CD4-positive, alpha-beta T cell treated with Interleukin-21 for 1 hour (primary cell): ENCODE measurements around the gene TAGLN2.

Source experiments
- DNase-seq: peaks from one replicate; pipeline ENCODE4 v3.0.0-alpha.2; 2020

TAGLN2 gene

DNA sequence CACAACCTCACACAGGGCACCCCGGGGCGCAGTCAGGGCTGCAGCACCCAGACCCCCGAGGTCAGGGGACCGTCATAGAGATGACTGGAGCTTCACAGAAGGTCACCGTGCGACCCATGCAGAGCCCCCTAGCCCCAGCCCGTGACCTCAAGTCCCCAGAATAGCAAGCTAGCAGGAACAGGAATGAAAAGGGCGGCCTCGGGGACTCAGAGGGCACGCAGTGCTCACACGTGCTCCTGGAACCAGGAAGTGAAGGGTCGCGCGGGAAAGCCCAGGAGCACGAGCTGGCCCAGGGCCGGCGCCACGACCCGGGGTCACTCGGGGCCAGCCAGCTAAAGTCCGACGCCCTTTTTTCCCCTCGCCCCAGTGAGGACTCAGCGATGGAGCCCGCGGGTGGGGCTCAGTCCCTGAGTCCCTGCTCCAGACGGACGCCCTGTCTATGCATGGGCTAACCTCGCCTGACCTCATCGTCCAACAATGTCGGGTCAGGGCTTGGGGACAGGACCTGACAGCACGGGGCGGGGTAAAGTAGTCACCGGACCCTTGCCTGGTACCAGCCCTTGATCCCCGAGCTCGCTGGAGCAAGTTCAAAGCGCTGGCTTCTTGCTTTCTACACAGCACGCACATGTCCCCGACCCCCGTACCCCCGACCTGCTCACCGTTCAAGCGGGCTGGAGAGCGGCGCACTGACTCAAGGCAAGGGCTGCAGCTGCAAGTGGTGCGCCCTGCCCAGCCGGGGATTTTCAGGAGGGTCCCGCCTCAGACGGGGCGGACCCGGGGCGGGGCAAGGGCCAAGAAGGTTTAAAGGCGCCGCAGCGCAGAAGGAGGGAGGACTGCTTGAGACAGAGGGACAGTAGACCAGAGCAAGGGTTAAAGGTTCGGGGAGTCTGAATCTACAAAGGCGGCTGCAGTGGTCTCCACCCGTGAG is at the start of gene TAGLN2:
TSS of gene TAGLN2 (minus strand) at position 717 of the 928 bp plus-strand sequence. CDS start 4,998 bp downstream, outside the sequence.
- peak; percentile 94 for DNase-seq

DNA sequence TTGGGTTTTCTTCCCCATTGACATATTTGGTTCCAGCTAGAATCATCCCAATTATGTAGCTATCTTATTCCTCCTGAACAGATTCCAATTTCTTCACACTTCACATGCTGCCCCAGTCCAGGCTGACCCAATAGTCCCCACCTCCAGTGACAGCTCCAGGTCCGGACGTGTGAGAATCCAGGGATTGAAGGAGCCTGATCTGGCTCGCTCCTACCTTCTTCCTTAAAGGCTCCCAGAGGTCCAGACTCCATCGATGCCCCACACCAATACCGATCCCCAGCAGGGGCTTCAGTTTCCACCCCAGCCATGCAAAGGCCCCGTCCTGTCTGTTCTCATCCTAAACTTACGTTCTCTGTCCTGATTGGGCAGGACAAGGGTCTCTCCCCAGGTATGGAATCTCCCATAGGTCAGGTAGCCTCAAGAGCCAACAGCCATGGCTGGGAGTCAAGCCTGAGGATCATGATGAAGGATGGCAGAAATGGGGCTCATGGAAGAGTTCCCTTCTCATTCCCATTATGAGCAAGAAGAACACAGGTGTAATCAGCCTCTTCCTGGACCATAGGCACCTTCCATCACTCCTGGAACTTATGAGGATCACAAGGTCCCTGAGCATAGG is 49.2 kb upstream of the TAGLN2 start:
- no peak for DNase-seq

DNA sequence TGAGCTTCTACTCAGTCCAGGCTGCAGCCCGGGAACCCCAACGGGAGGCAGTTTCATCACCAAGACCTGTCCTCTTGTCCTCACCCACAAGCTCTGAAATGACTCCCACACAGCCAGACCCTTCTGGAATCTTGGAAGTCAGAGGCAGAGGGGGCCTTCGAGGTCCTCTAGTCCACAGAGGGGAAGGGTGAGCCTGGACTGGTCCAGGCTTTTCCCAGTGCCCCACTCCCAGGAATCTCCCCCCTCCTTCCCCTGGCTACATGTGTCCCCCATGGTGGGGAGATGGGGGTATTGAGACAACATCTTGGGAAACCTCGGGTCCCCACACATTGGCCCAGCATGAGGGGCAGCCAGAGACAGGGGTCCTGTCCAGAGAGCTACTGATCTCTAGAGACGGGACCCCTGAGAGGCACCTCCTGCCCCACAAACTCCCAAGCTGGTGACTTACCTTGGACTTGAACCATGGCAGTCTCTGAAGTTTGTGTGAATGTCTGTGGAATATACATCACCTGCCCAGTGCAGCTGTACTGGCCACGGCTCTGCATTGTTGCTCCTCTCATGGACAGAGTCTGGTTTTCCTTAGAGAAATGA is 48.1 kb upstream of the TAGLN2 start:
- DNase-seq, result no peak

DNA sequence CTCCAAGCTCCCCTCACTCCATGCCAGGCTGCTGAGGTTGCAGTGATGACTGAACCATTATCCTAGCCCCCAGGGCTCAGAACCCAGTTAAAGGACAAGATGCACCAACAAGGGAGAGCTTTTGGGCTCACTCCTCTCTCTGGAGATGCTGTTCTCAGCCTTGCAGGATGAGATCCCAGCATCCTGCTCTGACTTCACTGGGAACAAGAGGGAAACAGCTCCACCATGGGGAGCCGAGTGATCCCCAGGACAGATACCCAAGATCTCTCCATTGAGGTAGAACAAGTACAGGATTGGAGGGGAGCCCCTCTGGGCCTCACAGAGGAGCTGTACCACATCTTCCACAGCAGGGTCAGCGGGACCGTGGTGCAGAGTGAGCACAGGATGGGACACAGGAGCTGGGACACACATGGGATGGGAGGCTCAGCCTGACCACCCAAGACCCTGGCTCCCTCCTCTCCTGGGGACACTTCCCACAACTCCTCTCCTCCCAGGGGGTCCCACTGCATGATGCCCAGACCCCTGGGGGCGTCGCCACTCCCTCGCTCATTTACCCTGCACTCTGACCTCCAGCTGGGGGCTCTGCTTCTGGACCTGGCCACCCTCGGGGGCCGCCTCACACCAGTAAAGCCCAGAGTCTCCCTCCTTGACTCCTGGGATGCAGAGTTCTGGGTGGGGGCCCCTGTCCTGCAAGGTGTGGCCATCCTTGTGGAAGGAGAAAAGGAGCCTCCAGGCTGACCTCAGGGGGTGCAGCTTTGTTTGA is 47.3 kb upstream of the TAGLN2 start:
- DNase-seq, result no peak

DNA sequence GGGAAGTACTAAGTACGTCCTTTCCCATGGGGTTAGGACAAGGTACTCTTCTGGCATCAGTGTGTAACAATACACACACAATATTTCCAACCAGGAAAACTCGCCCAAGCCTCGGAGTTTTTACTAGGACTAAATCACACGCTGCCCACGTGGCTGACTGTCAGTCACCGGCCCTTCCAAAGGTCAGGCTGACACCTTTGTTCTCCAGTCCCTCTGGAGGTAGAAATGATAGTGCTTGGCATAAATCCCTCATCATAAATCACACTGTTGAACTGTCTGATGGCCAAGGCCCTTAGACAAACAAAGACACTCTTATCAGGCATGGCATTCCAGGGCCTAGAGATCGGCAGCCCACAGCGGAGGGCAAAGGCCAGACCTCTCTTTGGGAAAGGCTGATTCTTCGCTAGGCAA is 45.6 kb upstream of the TAGLN2 start:
- DNase-seq, result no peak

DNA sequence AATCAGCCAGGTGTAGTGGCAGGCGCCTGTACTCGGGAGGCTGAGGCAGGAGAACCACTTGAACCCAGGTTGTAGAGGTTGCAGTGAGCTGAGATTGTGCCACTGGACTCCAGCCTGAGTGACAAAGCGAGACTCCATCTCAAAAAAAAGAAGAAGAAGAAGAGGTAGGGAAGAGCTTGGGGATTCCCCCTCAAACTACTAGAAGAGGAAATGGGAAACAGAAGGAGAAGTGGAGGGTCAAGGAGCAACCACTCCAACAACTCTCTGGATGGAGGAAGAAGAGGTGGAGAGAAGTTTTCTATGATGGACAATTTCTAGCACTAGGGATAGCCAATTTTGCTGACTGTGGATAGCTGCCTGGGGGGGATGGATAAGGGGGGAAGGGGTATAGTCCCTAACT is 43.6 kb upstream of the TAGLN2 start:
- no peak for DNase-seq

DNA sequence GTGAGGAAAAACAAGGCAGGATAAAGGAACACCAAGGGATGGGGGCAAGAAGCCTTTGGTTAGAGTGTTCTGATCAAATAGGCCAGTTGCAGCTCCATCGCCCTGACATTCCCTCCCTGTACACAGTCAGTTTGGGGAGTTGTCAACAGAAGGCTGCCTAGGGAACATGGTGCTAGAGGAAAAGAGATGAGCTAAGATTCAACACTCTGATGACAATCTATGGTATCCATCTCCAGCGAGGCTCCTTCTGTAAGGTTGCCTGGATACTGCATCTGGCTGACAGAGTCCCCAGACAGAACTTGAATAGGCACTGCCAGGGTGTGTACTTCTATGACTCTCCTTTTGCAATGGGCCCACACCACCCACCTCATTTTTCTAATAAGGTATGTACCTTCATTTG is 40.0 kb upstream of the TAGLN2 start:
- DNase-seq, result no peak

DNA sequence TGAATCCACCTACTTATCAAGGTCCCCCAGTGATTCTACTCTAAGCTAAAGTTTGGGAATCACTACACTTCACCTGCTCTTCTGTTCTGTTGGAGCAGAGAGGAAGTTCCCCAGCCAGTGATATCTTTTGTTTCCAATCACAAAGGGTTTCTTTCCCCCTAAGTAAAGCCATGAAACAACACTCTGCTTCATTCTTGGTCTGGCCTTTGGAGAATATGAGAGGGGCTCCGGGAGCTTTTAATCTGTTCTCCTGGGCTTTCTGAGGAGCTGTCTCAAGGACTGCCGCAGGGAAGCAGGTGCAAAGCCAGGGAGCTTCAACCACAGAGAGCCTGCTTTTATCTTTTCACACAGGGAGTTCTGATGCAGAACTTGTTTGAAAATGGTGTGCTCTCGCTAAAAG is 38.8 kb upstream of the TAGLN2 start:
- DNase-seq, result no peak

DNA sequence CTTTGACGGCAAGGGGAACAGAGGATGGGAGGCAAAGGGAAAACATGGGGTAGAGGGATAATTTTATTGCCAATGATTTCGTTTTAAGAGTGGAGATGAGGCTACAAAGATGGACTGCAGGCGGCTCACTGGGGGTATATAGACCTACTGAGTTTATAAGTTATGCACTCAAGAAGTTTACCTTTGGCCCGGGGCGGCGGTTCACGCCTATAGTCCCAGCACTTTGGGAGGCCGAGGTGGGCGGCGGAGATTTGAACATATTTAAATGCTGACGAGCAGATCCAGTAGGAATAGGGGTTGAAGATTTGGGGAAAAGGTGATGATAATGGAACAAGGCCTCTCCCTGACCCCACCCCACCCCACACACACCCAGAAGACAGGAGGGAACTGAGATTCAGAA is 36.9 kb upstream of the TAGLN2 start:
- DNase-seq, result no peak

DNA sequence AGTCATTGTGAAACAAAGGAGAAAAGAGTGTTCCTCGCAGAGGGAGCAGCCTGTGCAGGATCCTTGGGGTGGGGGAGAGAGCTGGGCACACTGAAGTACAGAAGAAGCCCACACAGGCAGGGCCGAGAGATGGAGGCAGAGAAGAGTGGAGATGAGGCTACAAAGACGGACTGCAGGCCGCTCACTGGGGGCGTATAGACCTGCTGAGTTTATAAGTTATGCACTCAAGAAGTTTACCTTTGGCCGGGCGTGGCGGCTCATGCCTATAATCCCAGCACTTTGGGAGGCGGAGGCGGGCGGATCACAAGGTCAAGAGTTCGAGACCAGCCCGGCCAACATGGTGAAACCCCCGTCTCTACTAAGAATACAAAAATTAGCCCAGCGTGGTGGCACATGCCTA is 36.3 kb upstream of the TAGLN2 start:
- DNase-seq, result no peak

DNA sequence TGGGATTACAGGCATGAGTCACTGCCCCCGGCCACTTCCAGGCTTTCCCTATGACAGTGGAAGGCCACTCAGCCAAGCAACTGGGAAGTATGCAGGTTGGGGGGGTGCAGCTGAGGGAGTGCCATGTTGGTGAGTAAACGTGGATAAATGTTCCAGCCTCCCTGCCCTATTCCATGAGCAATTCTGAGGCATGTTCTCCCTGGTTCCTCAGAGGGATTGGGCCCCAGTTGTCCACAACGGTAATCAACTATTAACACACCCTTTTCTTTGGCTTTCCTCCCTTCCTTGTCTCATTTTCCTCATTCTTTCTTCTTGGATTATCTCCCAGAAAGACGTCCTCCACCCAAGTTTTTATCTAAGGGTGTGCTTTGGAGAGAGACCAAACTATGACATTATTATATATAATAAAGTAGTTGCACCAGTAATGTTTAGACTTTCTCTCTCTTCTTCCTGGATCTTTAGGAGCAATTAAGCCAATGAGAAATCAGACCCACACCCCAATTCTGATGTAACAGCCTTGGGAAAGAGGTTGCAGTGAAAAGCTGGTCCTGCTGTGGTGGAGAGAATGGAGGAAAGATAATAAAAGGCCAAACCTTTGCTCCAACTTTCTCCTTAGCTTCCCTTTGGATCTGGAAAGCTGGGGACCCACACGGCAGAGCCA is 35.5 kb upstream of the TAGLN2 start:
- DNase-seq, result no peak

DNA sequence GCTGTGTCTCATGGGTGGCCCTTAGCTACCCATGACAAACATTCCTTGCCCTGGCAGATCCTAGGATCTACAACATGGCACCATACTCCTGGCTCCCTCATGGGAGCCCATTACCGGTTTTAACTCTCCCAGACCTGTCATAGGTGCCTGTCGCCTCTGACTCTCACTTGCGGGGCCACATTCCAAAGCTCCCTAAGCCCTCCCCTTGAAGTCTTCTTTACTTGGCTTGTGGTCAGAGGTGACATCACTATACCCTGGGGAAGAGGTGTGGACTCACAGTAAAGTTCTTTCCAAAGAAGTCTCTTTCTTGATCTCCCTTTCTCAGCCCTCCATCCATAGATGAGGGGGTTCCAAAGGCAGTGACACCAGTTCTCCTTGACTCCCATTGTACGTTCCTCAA is 34.1 kb upstream of the TAGLN2 start:
- DNase-seq, result no peak

DNA sequence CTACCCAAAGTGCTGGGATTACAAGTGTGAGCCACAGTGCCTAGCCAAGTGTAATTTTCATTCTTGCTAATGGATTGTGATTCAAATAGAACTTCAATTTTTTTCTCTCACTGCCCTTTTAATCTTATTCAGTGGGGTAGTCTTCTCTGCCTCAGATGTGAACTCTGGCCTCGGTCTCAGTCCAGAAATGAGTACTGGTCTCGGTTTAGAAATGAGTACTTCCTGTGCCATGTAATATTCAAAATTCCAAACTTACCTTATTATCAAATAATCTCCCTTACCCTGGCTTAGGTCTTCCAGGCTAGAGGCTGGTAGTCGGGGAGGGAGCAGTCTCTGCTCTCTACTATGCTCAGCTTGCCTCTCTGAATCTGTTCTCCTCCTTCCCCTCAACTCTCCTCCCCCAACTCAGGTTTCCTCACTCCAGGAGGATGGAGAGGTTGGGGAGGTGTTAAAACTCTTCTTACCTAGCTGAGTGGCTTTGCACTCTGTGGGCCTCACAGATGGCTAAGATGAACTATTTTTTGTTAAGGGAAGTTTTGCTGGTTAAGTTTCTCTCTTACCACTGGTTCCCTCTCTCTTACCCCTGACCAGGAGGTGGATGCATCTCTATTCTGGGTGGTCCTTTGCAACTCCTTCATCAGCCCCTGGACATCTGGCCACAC is 33.5 kb upstream of the TAGLN2 start:
- DNase-seq, result no peak

DNA sequence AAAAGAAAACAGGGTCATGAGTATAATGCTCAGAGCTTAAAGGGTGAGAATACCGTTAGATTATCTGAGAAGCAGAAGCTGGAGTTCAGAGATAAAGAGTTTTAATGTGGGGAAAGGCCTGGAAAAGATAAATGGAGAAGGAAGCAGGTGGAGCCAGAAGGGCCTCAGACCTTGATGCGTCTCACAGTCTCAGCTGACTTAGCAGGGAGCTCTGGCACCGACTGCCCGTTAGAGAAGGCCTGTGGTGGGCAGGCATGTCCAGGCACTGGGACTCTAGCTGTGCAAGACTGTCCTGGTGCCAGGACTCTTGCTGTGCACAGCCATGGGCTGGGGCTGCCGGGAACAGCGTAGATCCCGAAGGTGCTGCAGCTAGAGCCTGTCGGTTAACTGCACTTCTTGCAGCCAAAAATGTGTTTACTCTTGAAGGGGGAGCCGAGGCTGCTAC is 32.5 kb upstream of the TAGLN2 start:
- DNase-seq, result no peak

DNA sequence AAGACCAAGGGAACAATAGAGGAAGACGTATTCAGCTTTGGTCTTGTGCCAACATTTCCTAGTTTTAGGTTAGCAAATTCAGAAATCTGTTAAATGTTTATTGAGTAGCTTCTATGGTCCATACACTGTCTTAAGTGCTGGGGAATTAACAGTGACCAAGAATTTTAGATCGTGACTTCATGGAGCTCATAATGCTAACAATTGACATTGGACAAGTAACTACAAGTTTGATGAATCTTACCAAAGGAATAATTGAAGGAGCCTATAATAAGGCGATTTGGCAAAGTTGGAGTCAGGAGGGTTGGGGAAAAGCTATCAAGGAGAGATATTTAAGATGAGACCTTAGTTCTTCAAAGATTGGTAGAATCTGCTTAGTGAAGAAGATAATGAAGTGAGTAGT is 30.1 kb upstream of the TAGLN2 start:
- DNase-seq, result no peak

DNA sequence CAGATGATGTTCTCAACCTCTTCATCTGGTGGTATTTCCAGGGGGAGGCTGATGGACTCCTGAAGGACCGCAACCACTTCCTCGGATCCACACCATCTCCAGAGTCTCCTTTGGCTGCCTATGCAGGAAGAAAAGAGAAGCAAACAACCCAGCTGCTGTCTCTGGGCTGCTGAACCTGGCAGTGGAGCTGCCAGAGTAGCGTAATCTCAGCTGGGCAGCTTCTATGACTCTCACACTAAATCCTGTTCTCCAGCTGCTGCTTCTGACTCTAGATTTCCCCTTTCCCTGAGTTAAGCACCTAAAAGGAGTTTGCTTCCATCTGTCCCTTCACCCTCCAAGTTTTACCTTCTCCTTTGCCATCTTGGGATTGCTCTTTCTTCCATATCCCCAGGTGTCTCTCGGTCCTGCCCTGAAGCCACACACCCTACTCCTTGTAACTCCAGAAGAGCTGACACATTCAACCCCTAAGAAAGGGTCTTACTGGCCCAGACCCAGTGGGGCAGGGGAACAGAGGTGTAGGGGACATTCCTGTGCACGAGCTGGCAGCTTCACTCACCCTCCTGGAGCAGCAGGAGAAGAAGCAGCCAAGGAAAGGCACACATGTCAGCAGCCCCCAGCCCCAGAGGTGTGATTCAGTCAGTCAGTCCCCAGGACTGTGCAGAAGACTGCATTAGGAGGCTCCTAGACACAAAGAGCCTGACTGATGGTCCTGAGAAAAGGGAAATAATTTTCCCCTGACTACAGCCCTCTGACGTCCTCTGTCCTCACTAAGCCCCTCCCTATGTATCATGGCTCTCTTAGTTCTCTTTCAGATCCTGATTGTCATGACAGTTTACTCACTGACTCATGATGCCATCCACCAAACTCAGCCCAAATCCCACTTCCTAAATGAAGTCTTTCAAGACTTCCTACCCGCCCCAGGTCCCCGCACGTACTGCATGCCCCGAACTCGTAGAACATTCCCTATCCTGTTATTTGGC is 28.5 kb upstream of the TAGLN2 start, which contains the start of gene SLAMF9:
TSS of gene SLAMF9 (minus strand) at position 702 of the 980 bp plus-strand sequence. CDS start at position 602, 100 bp downstream.
- peak; percentile 12 for DNase-seq

DNA sequence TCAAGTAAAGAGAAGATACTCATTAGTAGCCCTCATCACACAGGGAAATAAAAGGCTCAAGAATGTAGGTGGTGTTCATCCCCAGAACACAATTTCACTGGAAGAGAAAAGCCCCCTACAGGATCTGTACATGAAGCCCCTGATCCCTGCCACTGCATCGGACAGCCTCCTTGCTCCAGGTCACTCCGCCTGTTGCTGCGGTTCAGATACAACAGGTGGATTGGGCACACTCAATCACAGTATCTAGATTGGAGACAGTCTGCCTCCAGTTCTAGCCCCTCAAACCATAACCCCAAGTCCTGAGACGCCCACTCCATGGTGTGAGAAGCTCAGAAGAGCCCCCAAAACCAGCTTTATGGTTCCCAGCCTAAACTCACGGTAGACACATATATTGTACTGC is 27.6 kb upstream of the TAGLN2 start:
- DNase-seq, result no peak

DNA sequence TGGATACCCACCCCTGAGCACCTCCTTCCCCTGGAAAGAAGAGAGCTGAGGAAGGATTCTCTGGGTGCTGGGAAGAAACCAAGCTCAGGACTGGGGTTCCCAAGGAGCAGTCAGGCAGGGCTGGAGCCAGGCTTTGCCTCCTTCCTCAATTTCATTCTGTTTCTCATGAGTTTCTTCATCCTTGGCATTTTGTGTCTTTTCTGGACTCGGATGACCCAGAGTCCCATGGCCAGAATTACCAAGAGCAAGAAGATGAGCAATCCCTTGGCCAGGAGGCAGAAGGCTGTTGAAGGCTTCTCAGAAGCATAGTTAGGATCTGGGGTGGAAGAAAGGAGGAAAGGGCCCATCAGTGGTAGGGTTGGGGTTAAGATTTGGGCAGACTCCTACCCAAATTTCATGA is 26.2 kb upstream of the TAGLN2 start:
- no peak for DNase-seq

DNA sequence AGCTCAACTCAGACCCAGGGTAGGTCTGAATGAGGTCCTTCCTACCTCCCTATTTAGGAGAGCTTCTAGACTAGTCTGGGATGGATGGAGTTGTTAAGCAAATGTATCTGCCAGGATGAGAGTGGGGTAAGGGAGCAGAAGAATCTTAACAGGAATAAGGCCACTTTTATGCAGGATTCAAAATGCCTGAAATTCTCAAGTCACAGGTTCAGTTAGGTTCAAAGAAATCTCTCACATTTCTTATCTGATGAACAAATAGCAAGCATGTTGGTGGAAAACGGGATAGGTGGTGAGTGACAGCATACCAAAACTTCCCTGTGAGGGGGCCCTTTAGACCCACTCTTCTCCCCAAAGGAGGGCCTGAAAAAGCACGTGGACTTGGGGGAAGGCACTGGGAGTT is 25.7 kb upstream of the TAGLN2 start:
- DNase-seq, result no peak

DNA sequence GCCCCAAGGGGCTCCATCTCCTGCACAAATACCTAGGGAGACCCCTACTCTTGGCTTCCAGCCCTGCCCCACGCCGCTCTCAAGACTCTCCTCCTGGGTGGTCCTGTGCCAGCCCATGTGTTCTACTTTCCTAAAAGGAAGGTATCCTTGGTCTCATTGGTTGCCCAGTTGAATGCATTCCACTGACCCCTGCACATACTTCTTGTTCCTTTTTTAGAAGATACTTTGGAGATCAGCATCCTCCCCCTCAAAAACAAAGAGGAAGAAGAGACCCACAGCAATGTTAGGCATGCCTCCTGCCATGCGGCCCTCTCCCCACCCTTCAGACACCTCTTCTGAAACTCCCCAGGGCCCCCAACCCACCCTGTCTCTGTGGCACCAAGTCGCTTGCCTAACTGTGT is 24.7 kb upstream of the TAGLN2 start:
- DNase-seq, result no peak

DNA sequence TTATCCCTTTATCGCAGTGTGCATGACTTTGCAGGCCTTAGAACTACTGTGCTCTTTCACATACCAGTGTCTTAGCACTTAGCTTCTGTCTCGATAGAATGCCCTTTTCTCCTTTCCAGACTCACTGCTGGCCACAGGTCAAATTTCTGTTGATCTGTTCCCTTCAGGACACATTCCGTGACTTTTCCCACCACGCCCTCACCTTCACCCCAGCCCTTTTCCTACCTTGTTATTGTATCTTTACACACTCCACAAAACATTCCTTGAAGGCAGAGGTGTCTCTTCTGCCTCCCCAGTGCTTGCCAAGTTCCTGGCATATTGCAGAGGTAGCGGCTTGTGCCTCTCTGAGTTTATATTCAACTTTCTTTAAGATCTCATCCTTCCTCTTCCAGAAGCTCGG is 23.8 kb upstream of the TAGLN2 start:
- no peak for DNase-seq
